Ascending aorta (tissue), 2 donors: Measurements from ENCODE around the gene QSOX2. TPM values are rescaled to one million over a fixed set of nuclear protein-coding genes. Genes with fewer than 3 reads are reported as not detected.

ENCODE experiments used
- DNase-seq, 2 donors: peaks; one replicate each; pipeline ENCODE4 v3.0.0-alpha.2; 2019; ENCODE audit warnings: low spot score in 2 of 2
- H3K27ac ChIP-seq, 2 donors: fragments of 200-600 bp; sonication (generic); one replicate each; pipeline ENCODE4 v1.5.1; 2016 to 2017; ENCODE audit warnings: mild to moderate bottlenecking in 1 of 2
- H3K27me3 ChIP-seq: fragments of 200-600 bp; sonication (generic); one replicate; pipeline ENCODE4 v1.5.1; 2017
- H3K36me3 ChIP-seq, 2 donors: fragments of 200-600 bp; sonication (generic); one replicate each; pipeline ENCODE4 v1.5.1; 2016
- H3K4me1 ChIP-seq, 2 donors: fragments of 200-600 bp; sonication (generic); one replicate each; pipeline ENCODE4 v1.5.1; 2016 to 2017; ENCODE audit warnings: mild to moderate bottlenecking in 1 of 2
- H3K4me3 ChIP-seq, 2 donors: fragments of 200-600 bp; sonication (generic); one replicate each; pipeline ENCODE4 v1.5.1; 2016 to 2017; ENCODE audit warnings: mild to moderate bottlenecking in 1 of 2
- H3K9me3 ChIP-seq, 2 donors: fragments of 200-600 bp; sonication (generic); one replicate each; pipeline ENCODE4 v1.5.1; 2016
- intact Hi-C: fragments of 100-400 bp; cut with DNase I; formaldehyde crosslinking; loops from one replicate; pipeline ENCODE4 v1.15.1; 2023
- total RNA-seq: library from RNA; depleted of rRNA; stranded (reverse); fragments of >200 nt; gene quantifications from one replicate; pipeline ENCODE4 v1.1.0, GENCODE V29; 2016
- TF ChIP-seq, protein P1 (sequence below), 3 experiments: fragments of 200-600 bp in 2 of 3; fragments of 450-650 bp in 1 of 3; sonication (generic) in 2 of 3; IDR thresholded peaks; one replicate each; pipeline ENCODE4 v1.5.1; 2016 to 2019; ENCODE audit warnings: antibody characterized with exemption in 3 of 3, mild to moderate bottlenecking in 1 of 3, moderate library complexity in 1 of 3

The QSOX2 gene
- total RNA-seq, 1 donor from 2014 or later: 3.7 TPM

DNA sequence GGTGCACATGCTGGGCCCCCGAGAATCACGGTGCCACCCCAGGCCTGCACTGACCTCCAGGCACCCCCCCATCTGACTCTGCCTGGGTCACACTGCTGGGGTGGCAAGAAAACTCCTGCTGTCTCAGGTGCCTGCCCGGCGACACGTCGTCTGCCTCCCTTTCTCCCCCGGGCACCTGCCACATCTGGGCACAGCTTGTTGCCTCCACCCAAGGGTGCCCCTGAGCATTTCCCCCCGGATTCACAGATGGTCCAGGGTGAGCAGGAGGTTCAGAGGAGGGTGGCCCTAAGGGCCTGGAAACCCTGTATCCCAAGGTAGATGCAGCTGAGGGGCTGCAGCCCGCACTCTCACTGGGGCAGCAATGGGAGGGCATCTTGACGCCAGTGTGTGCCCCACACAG, 14.9 kb upstream of the QSOX2 start:
- intact Hi-C loops: no loop called here
- H3K27me3 ChIP-seq: no peaks in the 10 kb centered on the region
- TF ChIP-seq, protein P1, sequence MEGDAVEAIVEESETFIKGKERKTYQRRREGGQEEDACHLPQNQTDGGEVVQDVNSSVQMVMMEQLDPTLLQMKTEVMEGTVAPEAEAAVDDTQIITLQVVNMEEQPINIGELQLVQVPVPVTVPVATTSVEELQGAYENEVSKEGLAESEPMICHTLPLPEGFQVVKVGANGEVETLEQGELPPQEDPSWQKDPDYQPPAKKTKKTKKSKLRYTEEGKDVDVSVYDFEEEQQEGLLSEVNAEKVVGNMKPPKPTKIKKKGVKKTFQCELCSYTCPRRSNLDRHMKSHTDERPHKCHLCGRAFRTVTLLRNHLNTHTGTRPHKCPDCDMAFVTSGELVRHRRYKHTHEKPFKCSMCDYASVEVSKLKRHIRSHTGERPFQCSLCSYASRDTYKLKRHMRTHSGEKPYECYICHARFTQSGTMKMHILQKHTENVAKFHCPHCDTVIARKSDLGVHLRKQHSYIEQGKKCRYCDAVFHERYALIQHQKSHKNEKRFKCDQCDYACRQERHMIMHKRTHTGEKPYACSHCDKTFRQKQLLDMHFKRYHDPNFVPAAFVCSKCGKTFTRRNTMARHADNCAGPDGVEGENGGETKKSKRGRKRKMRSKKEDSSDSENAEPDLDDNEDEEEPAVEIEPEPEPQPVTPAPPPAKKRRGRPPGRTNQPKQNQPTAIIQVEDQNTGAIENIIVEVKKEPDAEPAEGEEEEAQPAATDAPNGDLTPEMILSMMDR (IDR thresholded peaks at IDR 0.05): no peak
- no peaks in the 10 kb centered on the region for H3K4me1 ChIP-seq
- H3K4me3 ChIP-seq: no peak overlapping the region
- no peaks in the 10 kb centered on the region for H3K36me3 ChIP-seq
- H3K27ac ChIP-seq: no peak overlapping the region
- no peak for DNase-seq
- H3K9me3 ChIP-seq: no peaks in the 10 kb centered on the region

DNA sequence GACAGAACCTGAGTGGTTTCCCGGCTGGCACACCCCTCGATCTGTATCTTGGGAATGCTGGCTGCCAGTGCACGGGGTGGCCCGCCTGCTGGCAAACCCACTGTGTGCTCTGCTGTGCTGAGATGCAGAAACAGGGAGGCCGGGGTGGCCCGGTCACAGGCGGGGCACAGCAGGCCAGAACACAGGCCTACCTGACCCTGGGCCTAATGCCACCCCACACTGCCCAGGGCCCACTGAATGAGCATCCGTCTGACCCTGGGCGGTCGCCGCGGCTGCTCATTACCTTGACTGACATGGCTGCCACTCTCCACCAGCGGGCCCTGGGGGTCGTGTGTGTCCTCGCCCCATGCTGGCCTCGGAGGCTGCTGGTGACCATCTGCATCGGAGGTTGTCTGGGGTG, 14.2 kb upstream of the QSOX2 start:
- Histone ChIP-seq H3K9me3 (no peaks in the 10 kb centered on the region), H3K27ac (no peak overlapping the region), H3K4me3 (no peak overlapping the region), H3K36me3 (no peaks in the 10 kb centered on the region), H3K4me1 (no peaks in the 10 kb centered on the region), H3K27me3 (no peaks in the 10 kb centered on the region)
- intact Hi-C loops: no loop called here
- TF ChIP-seq, protein P1 (IDR thresholded peaks at IDR 0.05): no peak
- no peak for DNase-seq

DNA sequence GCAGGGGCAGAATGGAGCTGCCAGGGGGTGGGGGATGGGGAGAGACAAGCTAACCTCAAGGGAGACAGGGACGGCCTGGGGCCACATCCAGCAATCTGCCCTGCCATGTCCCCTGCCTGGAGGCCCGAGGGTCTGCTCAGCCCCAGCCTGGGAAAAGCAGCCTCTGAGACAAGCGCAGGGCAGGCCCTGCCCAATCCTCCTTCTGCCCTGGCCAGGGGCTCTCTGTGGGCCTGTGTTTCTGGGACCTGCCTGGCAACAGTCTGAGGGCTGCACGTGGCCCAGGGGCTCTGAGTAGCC, 13.9 kb upstream of the QSOX2 start:
- Histone ChIP-seq H3K27ac (no peak overlapping the region), H3K9me3 (no peaks in the 10 kb centered on the region), H3K36me3 (no peaks in the 10 kb centered on the region), H3K4me3 (no peak overlapping the region), H3K27me3 (no peaks in the 10 kb centered on the region), H3K4me1 (no peaks in the 10 kb centered on the region)
- intact Hi-C loops: no loop called here
- DNase-seq: no peak
- TF ChIP-seq, protein P1 (IDR thresholded peaks at IDR 0.05): no peak

DNA sequence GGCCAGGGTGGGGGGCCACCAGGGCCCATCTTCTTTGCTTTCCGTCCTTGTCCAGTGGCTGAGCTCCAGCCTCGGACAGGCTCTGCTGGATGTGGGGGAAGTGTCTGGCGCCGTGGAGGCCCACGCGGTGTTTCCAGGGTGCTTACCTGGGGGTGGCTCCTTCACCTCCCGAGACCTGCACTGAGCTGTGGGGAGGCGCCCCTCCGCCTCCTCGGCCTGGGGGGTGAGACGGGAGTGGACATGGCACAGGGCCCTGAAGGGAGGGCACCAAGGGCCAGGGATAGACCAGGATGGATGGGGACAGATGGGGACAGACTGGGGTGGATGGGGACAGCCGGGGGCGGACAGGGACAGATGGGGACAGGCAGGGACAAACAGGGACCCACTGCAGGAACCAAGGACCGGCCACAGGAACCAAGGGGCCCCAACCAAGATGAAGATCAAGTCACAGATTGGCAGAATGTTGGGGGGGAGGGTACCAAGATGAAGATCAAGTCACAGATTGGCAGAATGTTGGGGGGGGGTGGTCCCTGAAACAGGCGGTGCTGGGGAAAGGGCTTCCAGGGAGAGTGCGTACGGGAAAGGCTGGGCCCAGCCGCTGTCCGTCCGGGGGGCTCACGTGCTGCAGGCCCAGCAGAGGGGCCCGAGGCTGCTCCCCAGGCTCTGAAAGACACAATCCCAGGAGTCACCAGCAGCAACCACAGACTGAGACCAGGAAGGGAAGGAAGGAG, 13.3 kb upstream of the QSOX2 start:
- Histone ChIP-seq H3K27me3 (no peaks in the 10 kb centered on the region), H3K4me3 (no peak overlapping the region), H3K27ac (no peak overlapping the region), H3K9me3 (no peaks in the 10 kb centered on the region), H3K4me1 (no peaks in the 10 kb centered on the region), H3K36me3 (no peaks in the 10 kb centered on the region)
- intact Hi-C loops: no loop called here
- TF ChIP-seq, protein P1 (IDR thresholded peaks at IDR 0.05): no peak
- no peak for DNase-seq

DNA sequence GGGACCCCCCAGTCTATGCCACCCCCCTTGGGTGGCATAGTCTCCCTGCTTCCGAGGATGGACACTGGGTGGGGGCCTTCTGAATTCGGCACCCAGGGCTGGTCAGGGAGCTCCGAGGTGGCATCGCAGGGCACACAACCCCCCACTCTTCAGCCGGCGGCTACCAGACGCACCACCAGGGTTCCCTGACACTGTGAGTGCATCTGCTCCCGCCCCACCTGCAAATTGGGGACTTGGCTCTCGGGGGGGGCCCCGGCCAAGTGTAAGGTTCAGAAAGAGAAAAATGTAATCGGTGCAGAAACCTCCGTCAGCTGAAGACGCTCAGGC, 12.7 kb upstream of the QSOX2 start:
- H3K36me3 ChIP-seq: no peaks in the 10 kb centered on the region
- intact Hi-C loops: no loop called here

More for the DNA sequence above, 12.7 kb upstream of the QSOX2 start:
- H3K9me3 ChIP-seq: no peaks in the 10 kb centered on the region
- no peak overlapping the region for H3K27ac ChIP-seq
- H3K4me3 ChIP-seq: no peak overlapping the region
- H3K27me3 ChIP-seq: no peaks in the 10 kb centered on the region
- no peak for DNase-seq
- TF ChIP-seq, protein P1 (IDR thresholded peaks at IDR 0.05): no peak
- H3K4me1 ChIP-seq: no peaks in the 10 kb centered on the region
